Stomach (tissue), 9 donors: ENCODE results near the gene PCED1B. TPM values are rescaled to one million over a fixed set of nuclear protein-coding genes. Genes with fewer than 3 reads are reported as not detected.

Experiments used
- DNase-seq, 2 donors: peaks; one replicate each; pipeline versions ENCODE4 v3.0.0 to v3.0.0-alpha.2; 2013 to 2019
- H3K27ac ChIP-seq, 5 donors: fragments of 200-600 bp in 4 of 5; sonication (generic) in 4 of 5; one replicate each; pipeline ENCODE4 v1.5.1; 2013 to 2019; ENCODE audit warnings: mild to moderate bottlenecking in 1 of 5, moderate library complexity in 1 of 5
- H3K27me3 ChIP-seq, 3 donors: fragments of 200-600 bp; sonication (generic); one replicate each; pipeline ENCODE4 v1.5.1; 2017 to 2019; ENCODE audit warnings: mixed run types in 1 of 3
- H3K36me3 ChIP-seq, 4 donors: fragments of 200-600 bp; sonication (generic); 1 replicate in 3 of 4; 2 replicates in 1 of 4; pipeline ENCODE4 v1.5.1; 2016 to 2019
- H3K4me1 ChIP-seq, 4 donors: fragments of 200-600 bp; sonication (generic); one replicate each; pipeline ENCODE4 v1.5.1; 2016 to 2019
- H3K4me3 ChIP-seq, 4 donors: fragments of 200-600 bp; sonication (generic) in 3 of 4; one replicate each; pipeline ENCODE4 v1.5.1; 2016 to 2019; ENCODE audit warnings: mild to moderate bottlenecking in 1 of 4
- H3K9me3 ChIP-seq, 4 donors: fragments of 200-600 bp; sonication (generic); one replicate each; pipeline ENCODE4 v1.5.1; 2016 to 2019
- CTCF ChIP-seq, 7 experiments: fragments of 450-650 bp in 4 of 7; fragments of 200-600 bp in 3 of 7; sonication (generic) in 3 of 7; IDR thresholded peaks; one replicate each; pipeline ENCODE4 v1.5.1; 2016 to 2019; ENCODE audit warnings: antibody characterized with exemption in 7 of 7, control low read depth in 2 of 7, mild to moderate bottlenecking in 1 of 7
- EP300 ChIP-seq: sonication (generic); formaldehyde crosslinking; IDR thresholded peaks from one replicate; pipeline ENCODE4 v1.6.1; 2017; ENCODE audit warnings: antibody characterized with exemption
- POLR2A ChIP-seq, 4 donors: fragments of 450-650 bp; IDR thresholded peaks; one replicate each; pipeline ENCODE4 v1.6.1; 2016; ENCODE audit warnings: antibody characterized with exemption in 4 of 4, control low read depth in 2 of 4, mild to moderate bottlenecking in 1 of 4, moderate library complexity in 1 of 4
- POLR2AphosphoS5 ChIP-seq, 3 donors: sonication (generic); formaldehyde crosslinking; IDR thresholded peaks; one replicate each; pipeline ENCODE4 v1.6.1; 2016; ENCODE audit warnings: antibody characterized with exemption in 3 of 3
- WGBS, 5 donors: extraction: QIAGEN DNeasy Blood & Tissue Kit in 3 of 5; methylation state at CpG; one replicate each; pipeline versions ENCODE4 v1.1.5 to v1.1.7; 2013 to 2018; 5-methylcytosine and 5-hydroxymethylcytosine counted together
- intact Hi-C: fragments of 100-400 bp; cut with DNase I; formaldehyde crosslinking; loops from one replicate; pipeline ENCODE4 v1.15.1; 2023; ENCODE audit warnings: low total_unique reads
- polyA plus RNA-seq, 3 donors: library from polyadenylated mRNA; stranded (reverse); fragments of 200-250 nt; gene quantifications; one replicate each; pipeline ENCODE4 v1.2.3, GENCODE V29; 2013
- total RNA-seq, 5 donors: library from RNA; depleted of rRNA; stranded (reverse); fragments of >200 nt; gene quantifications; one replicate each; pipeline versions ENCODE4 v1.1.0 to v1.2.3, GENCODE V29; 2014 to 2016
- donor health status: healthy with polysubstance abuse.
- donor health status: Bipolar disorder and iron deficiency.
- donor health status: healthy.

PCED1B gene
- total and polyA plus RNA-seq, 8 donors: 0.73 to 7.6 (median 2.4) TPM; not detected in 1

GRCh38 chr12:47102406-47102805 is 23.0 kb downstream of the PCED1B start:
- H3K27me3 ChIP-seq: no peaks in the 10 kb centered on the region
- TF ChIP-seq CTCF (IDR thresholded peaks at IDR 0.05) (no peak), POLR2AphosphoS5 (IDR thresholded peaks at IDR 0.05) (no peak), EP300 (no peak)
- no peak for DNase-seq
- peak overlapping the region in 2 of 5 donors; percentile 15 to 35 for H3K27ac ChIP-seq
- H3K36me3 ChIP-seq: no peaks in the 10 kb centered on the region
- 89 to 95% (median 94%) methylated on average over 4 of the region's 4 CpGs for WGBS, 5 donors
- no peaks in the 10 kb centered on the region for H3K9me3 ChIP-seq
- intact Hi-C loops: no loop called here
- peaks cover 0 to 7% (median 3%) of the 10 kb centered on the region in 4 donors for H3K4me1 ChIP-seq
- no peak overlapping the region for H3K4me3 ChIP-seq

- TF ChIP-seq POLR2AphosphoS5 (IDR thresholded peaks at IDR 0.05): peak in 2 of 3 donors; percentile 17 to 43
- TF ChIP-seq CTCF (IDR thresholded peaks at IDR 0.05): no peak
- H3K36me3 ChIP-seq: no peaks in the 10 kb centered on the region
- H3K4me3 ChIP-seq: no peak overlapping the region
- H3K9me3 ChIP-seq: no peaks in the 10 kb centered on the region
- H3K27ac ChIP-seq: peak overlapping the region in 2 of 5 donors; percentile 15 to 56
- peaks cover 0 to under 1% (median 0%) of the 10 kb centered on the region in 4 donors for H3K4me1 ChIP-seq
- WGBS, 5 donors: 64 to 75% (median 74%) methylated on average over 11 of the region's 11 CpGs
- intact Hi-C loops: no loop called here
- no peak for DNase-seq
- H3K27me3 ChIP-seq: no peaks in the 10 kb centered on the region
These were observed 23.6 kb downstream of the PCED1B start for GRCh38 chr12:47102845-47103651.

- H3K4me1 ChIP-seq: no peaks in the 10 kb centered on the region
- no peaks in the 10 kb centered on the region for H3K36me3 ChIP-seq
- H3K27ac ChIP-seq: no peak overlapping the region
- WGBS, 5 donors: 71 to 79% (median 74%) methylated on average over 10 of the region's 10 CpGs
- no peak overlapping the region for H3K4me3 ChIP-seq
- TF ChIP-seq CTCF (IDR thresholded peaks at IDR 0.05) (no peak), EP300 (no peak), POLR2A (IDR thresholded peaks at IDR 0.05) (no peak), POLR2AphosphoS5 (IDR thresholded peaks at IDR 0.05) (no peak)
- peak in 1 of 2 donors; percentile 61 for DNase-seq
- H3K9me3 ChIP-seq: no peaks in the 10 kb centered on the region
- intact Hi-C loops: no loop called here
- H3K27me3 ChIP-seq: no peaks in the 10 kb centered on the region
These were observed 26.7 kb downstream of the PCED1B start for GRCh38 chr12:47105914-47106674.

GRCh38 chr12:47107446-47107845 is 28.0 kb downstream of the PCED1B start:
- Histone ChIP-seq H3K27me3 (no peaks in the 10 kb centered on the region), H3K4me1 (no peaks in the 10 kb centered on the region), H3K27ac (no peak overlapping the region), H3K9me3 (no peaks in the 10 kb centered on the region), H3K4me3 (no peak overlapping the region), H3K36me3 (no peaks in the 10 kb centered on the region)
- intact Hi-C loops: no loop called here
- DNase-seq: no peak
- no peak for TF ChIP-seq CTCF (IDR thresholded peaks at IDR 0.05)
- no peak for TF ChIP-seq POLR2AphosphoS5 (IDR thresholded peaks at IDR 0.05)
- no peak for TF ChIP-seq EP300
- no peak for TF ChIP-seq POLR2A (IDR thresholded peaks at IDR 0.05)
- 89 to 98% (median 92%) methylated on average over 3 of the region's 3 CpGs for WGBS, 5 donors
